ENCODE results near the gene ANKRD55. TPM values are rescaled to one million over a fixed set of nuclear protein-coding genes. Genes with fewer than 3 reads are reported as not detected.
A peak's percentile ranks its signal among the peaks of the same experiment; 100 is the strongest.

Gene ANKRD55
- total RNA-seq, 1 donor from 2014 or later: 0.18 TPM

DNA sequence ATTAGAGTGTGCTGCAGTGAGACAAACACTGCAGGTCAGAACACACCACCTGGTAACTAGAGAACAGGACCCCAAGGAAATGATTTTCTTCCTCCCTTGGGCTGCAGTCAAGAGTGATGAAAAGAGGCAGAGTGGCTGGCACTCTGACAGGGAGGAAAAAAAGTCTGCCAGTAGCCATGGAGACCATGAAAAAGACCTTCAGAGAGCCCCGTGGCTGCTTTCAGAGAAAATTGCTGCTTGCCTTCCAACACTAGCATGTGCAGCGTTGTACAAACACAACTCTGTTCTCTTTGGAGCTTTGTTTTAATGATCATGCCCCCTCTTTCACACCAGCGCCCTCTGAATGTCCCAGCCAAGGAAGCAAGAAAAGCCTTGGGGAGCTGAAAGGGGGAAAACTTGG lies 68.8 kb downstream of the ANKRD55 start:
- TF ChIP-seq, protein P1, sequence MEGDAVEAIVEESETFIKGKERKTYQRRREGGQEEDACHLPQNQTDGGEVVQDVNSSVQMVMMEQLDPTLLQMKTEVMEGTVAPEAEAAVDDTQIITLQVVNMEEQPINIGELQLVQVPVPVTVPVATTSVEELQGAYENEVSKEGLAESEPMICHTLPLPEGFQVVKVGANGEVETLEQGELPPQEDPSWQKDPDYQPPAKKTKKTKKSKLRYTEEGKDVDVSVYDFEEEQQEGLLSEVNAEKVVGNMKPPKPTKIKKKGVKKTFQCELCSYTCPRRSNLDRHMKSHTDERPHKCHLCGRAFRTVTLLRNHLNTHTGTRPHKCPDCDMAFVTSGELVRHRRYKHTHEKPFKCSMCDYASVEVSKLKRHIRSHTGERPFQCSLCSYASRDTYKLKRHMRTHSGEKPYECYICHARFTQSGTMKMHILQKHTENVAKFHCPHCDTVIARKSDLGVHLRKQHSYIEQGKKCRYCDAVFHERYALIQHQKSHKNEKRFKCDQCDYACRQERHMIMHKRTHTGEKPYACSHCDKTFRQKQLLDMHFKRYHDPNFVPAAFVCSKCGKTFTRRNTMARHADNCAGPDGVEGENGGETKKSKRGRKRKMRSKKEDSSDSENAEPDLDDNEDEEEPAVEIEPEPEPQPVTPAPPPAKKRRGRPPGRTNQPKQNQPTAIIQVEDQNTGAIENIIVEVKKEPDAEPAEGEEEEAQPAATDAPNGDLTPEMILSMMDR (IDR thresholded peaks at IDR 0.05; ENCODE audit: unreplicated experiment): no peak
- no peak for DNase-seq (ENCODE audit: low spot score in 2 of 2, unreplicated experiment in 2 of 2)
- Mint-ChIP-seq H3K36me3 (no peaks in the 10 kb centered on the region), H3K4me1 (peaks cover 45% of the 10 kb centered on the region), H3K4me3 (no peak overlapping the region), H3K27me3 (ENCODE audit: low read depth) (no peaks in the 10 kb centered on the region), H3K9me3 (no peaks in the 10 kb centered on the region), H3K27ac (peak overlapping the region; percentile 44)

DNA sequence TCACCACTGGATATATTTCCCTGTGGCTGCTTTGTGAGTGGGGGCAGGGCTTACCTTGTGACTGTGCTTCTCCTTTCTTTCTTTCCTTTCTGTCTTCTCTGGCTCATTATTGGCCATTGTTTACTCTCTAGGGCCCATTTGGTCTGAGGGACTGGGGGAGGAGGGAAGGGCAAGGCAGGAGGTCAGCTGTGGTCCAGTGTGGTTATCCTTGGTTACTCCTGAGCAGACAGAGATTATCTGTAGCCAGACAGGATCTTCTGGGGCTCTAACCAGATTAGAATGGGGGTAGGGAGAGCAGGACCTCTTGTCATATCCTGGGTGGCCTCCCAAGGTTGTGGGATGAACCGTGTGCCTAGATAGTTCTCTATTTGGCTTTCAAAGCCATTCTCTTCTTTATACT lies 71.2 kb downstream of the ANKRD55 start:
- H3K36me3 Mint-ChIP-seq: no peaks in the 10 kb centered on the region
- DNase-seq (ENCODE audit: low spot score in 2 of 2, unreplicated experiment in 2 of 2): no peak
- H3K27ac Mint-ChIP-seq: peak overlapping the region; percentile 27
- H3K4me1 Mint-ChIP-seq: peaks cover 57% of the 10 kb centered on the region
- TF ChIP-seq, protein P1 (IDR thresholded peaks at IDR 0.05; ENCODE audit: unreplicated experiment): no peak
- no peak overlapping the region for H3K4me3 Mint-ChIP-seq
- H3K9me3 Mint-ChIP-seq: no peaks in the 10 kb centered on the region
- no peaks in the 10 kb centered on the region for H3K27me3 Mint-ChIP-seq (ENCODE audit: low read depth)

DNA sequence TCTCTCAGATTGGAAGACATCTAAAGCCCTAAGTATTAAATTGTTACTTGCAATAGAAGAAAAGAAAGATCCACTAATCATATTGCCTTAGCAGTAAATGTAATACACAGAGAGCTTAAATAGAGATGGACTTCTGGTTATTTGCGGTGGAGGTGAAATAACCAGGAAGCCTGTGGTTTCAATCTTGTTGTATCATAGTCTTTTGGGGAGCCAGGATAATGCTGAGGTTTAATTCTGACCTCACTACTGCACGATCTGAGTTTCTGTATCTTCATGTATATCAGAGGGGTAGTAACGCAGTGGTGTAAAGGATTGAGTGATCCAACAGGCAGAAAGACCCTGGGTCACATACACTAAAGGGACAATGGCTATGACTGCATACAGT lies 71.7 kb downstream of the ANKRD55 start:
- H3K27me3 Mint-ChIP-seq (ENCODE audit: low read depth): no peaks in the 10 kb centered on the region
- H3K27ac Mint-ChIP-seq: peak overlapping the region; percentile 27
- DNase-seq (ENCODE audit: low spot score in 2 of 2, unreplicated experiment in 2 of 2): no peak
- no peaks in the 10 kb centered on the region for H3K36me3 Mint-ChIP-seq
- H3K4me3 Mint-ChIP-seq: no peak overlapping the region
- H3K4me1 Mint-ChIP-seq: peaks cover 62% of the 10 kb centered on the region
- TF ChIP-seq, protein P1 (IDR thresholded peaks at IDR 0.05; ENCODE audit: unreplicated experiment): no peak
- H3K9me3 Mint-ChIP-seq: no peaks in the 10 kb centered on the region

DNA sequence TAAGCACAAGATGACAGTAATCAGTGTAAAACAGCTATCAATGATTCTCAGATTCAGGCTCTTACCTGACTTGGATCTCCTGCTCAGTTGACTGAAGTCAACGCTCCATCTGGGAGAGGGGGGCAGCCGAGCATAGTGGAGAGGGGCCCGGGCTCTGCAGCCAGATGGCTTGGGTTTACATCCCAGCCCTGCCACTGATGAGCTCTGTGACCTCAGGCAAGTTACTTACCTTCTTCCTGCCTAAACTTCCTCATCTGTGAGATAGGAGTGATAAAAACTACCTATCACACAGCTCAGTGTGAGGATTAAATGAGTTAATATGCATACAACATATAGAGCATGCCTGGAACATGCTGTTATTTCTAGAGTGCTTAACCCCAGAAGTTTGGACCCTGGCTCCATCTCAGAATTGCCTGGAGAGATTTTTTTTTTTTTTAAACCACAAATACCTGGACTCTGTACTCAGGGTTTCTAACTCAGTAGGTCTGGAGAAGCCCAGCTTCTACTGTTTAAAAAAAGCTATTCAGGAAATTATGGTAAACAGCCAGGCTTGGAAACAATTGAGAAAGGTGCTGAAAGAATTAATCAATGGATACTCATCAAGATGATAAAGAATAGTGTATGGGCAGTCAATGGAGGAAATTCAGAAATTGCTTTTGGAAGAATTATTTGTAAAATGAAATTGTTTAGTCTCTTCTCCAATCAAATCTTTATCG lies 72.2 kb downstream of the ANKRD55 start:
- H3K27ac Mint-ChIP-seq: no peak overlapping the region
- H3K4me3 Mint-ChIP-seq: no peak overlapping the region
- no peaks in the 10 kb centered on the region for H3K9me3 Mint-ChIP-seq
- no peak for DNase-seq (ENCODE audit: low spot score in 2 of 2, unreplicated experiment in 2 of 2)
- peaks cover 68% of the 10 kb centered on the region for H3K4me1 Mint-ChIP-seq
- H3K36me3 Mint-ChIP-seq: no peaks in the 10 kb centered on the region
- TF ChIP-seq, protein P1 (IDR thresholded peaks at IDR 0.05; ENCODE audit: unreplicated experiment): no peak
- H3K27me3 Mint-ChIP-seq (ENCODE audit: low read depth): no peaks in the 10 kb centered on the region

DNA sequence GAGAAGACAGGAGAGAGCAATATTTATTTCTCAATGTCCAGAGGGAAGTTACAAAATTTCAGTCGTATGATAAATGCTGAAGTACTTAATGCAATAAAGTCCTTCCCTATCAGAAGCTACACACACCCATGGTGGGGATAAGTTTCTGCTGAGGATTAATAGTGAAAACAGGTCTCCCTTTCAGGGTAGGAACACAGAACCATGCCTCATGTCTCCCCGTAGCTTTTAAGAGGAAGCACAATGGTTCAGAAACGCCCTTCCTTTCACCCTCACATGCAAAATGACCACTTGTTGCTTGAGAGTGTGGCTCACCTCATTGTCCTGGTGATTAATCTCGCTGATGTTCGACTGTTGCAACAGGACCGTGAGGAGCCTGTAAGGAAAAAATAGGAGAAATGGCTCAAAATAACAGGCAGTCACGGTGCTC lies 73.6 kb downstream of the ANKRD55 start:
- no peak for DNase-seq (ENCODE audit: low spot score in 2 of 2, unreplicated experiment in 2 of 2)
- no peaks in the 10 kb centered on the region for H3K9me3 Mint-ChIP-seq

More for the DNA sequence above, 73.6 kb downstream of the ANKRD55 start:
- Mint-ChIP-seq H3K36me3 (no peaks in the 10 kb centered on the region), H3K27ac (peak overlapping the region; percentile 71), H3K27me3 (ENCODE audit: low read depth) (no peaks in the 10 kb centered on the region), H3K4me3 (no peak overlapping the region), H3K4me1 (peaks cover 66% of the 10 kb centered on the region)
- TF ChIP-seq, protein P1 (IDR thresholded peaks at IDR 0.05; ENCODE audit: unreplicated experiment): no peak

Measured in mesothelial cell of epicardium (in vitro differentiated cells).